Vagina (tissue), 2 donors: ENCODE results near the gene PDGFC. TPM values are rescaled to one million over a fixed set of nuclear protein-coding genes. Genes with fewer than 3 reads are reported as not detected.

Experiments used
- DNase-seq, 2 donors: peaks; one replicate each; pipeline ENCODE4 v3.0.0-alpha.2; 2017; ENCODE audit errors: extremely low spot score in 2 of 2
- H3K27ac ChIP-seq: fragments of 200-600 bp; sonication (generic); one replicate; pipeline ENCODE4 v1.5.1; 2019
- H3K27me3 ChIP-seq: fragments of 200-600 bp; sonication (generic); one replicate; pipeline ENCODE4 v1.5.1; 2019
- H3K36me3 ChIP-seq, 2 donors: fragments of 200-600 bp; sonication (generic); one replicate each; pipeline ENCODE4 v1.5.1; 2017 to 2019
- H3K4me1 ChIP-seq: fragments of 200-600 bp; sonication (generic); one replicate; pipeline ENCODE4 v1.5.1; 2019
- H3K4me3 ChIP-seq, 2 donors: fragments of 200-600 bp; sonication (generic); 1 replicate in 1 of 2; 2 replicates in 1 of 2; pipeline ENCODE4 v1.5.1; 2016 to 2019
- H3K9me3 ChIP-seq: fragments of 200-600 bp; sonication (generic); one replicate; pipeline ENCODE4 v1.5.1; 2019
- CTCF ChIP-seq, 3 experiments: fragments of 450-650 bp in 2 of 3; fragments of 200-600 bp in 1 of 3; sonication (generic) in 1 of 3; IDR thresholded peaks; one replicate each; pipeline ENCODE4 v1.5.1; 2017 to 2019; ENCODE audit warnings: antibody characterized with exemption in 3 of 3, mild to moderate bottlenecking in 2 of 3, moderate library complexity in 2 of 3
- POLR2A ChIP-seq, 2 donors: fragments of 450-650 bp; IDR thresholded peaks; one replicate each; pipeline ENCODE4 v1.6.1; 2017; ENCODE audit warnings: antibody characterized with exemption in 2 of 2, mild to moderate bottlenecking in 2 of 2, moderate library complexity in 2 of 2
- POLR2AphosphoS5 ChIP-seq, 2 donors: sonication (generic); formaldehyde crosslinking; IDR thresholded peaks; one replicate each; pipeline ENCODE4 v1.9.0; 2017; ENCODE audit warnings: antibody characterized with exemption in 2 of 2, mild to moderate bottlenecking in 2 of 2, low read depth in 1 of 2; ENCODE audit not compliant: insufficient read depth in 1 of 2
- intact Hi-C: fragments of 100-400 bp; cut with DNase I; formaldehyde crosslinking; loops from one replicate; pipeline ENCODE4 v1.15.1; 2023
- total RNA-seq: library from RNA; depleted of rRNA; stranded (reverse); fragments of >200 nt; gene quantifications from one replicate; pipeline ENCODE4 v1.2.3, GENCODE V29; 2016

The PDGFC gene
- total RNA-seq, 1 donor from 2014 or later = 19.4 TPM

- no peaks in the 10 kb centered on the region for H3K9me3 ChIP-seq
- no peaks in the 10 kb centered on the region for H3K4me1 ChIP-seq
- TF ChIP-seq POLR2A (IDR thresholded peaks at IDR 0.05) (no peak), CTCF (IDR thresholded peaks at IDR 0.05) (no peak), POLR2AphosphoS5 (IDR thresholded peaks at IDR 0.05; ENCODE audit: insufficient read depth in 1 of 2, low read depth in 1 of 2) (no peak)
- H3K27ac ChIP-seq = no peak overlapping the region
- no peak overlapping the region for H3K4me3 ChIP-seq
- intact Hi-C loops = no loop called here
- no peaks in the 10 kb centered on the region for H3K27me3 ChIP-seq
- no peaks in the 10 kb centered on the region for H3K36me3 ChIP-seq
- no peak for DNase-seq
Measured at GRCh38 chr4:156788782-156789181, 182.8 kb downstream of the PDGFC start.

GRCh38 chr4:156786713-156787112 is 184.9 kb downstream of the PDGFC start:
- H3K36me3 ChIP-seq = no peaks in the 10 kb centered on the region

GRCh38 chr4:156784970-156785369 is 186.6 kb downstream of the PDGFC start:
- Histone ChIP-seq H3K9me3 (no peaks in the 10 kb centered on the region), H3K4me1 (no peaks in the 10 kb centered on the region), H3K36me3 (no peaks in the 10 kb centered on the region), H3K4me3 (no peak overlapping the region), H3K27me3 (no peaks in the 10 kb centered on the region), H3K27ac (no peak overlapping the region)
- no peak for TF ChIP-seq POLR2A (IDR thresholded peaks at IDR 0.05)
- TF ChIP-seq CTCF (IDR thresholded peaks at IDR 0.05) = no peak
- TF ChIP-seq POLR2AphosphoS5 (IDR thresholded peaks at IDR 0.05; ENCODE audit: insufficient read depth in 1 of 2, low read depth in 1 of 2) = no peak
- intact Hi-C loops = no loop called here
- DNase-seq = no peak

More at GRCh38 chr4:156786713-156787112, 184.9 kb downstream of the PDGFC start:
- intact Hi-C loops = no loop called here
- Histone ChIP-seq H3K4me3 (no peak overlapping the region), H3K27me3 (no peaks in the 10 kb centered on the region), H3K9me3 (no peaks in the 10 kb centered on the region), H3K4me1 (no peaks in the 10 kb centered on the region), H3K27ac (no peak overlapping the region)
- DNase-seq = no peak
- TF ChIP-seq POLR2A (IDR thresholded peaks at IDR 0.05) (no peak), POLR2AphosphoS5 (IDR thresholded peaks at IDR 0.05; ENCODE audit: insufficient read depth in 1 of 2, low read depth in 1 of 2) (no peak), CTCF (IDR thresholded peaks at IDR 0.05) (no peak)

- no peak for DNase-seq
- Histone ChIP-seq H3K27me3 (no peaks in the 10 kb centered on the region), H3K4me1 (peaks cover 9% of the 10 kb centered on the region), H3K27ac (no peak overlapping the region), H3K36me3 (no peaks in the 10 kb centered on the region), H3K9me3 (no peaks in the 10 kb centered on the region), H3K4me3 (no peak overlapping the region)
- intact Hi-C loops = no loop called here
- TF ChIP-seq POLR2AphosphoS5 (IDR thresholded peaks at IDR 0.05; ENCODE audit: insufficient read depth in 1 of 2, low read depth in 1 of 2) (no peak), POLR2A (IDR thresholded peaks at IDR 0.05) (no peak), CTCF (IDR thresholded peaks at IDR 0.05) (no peak)
Measured at GRCh38 chr4:156783966-156784365, 187.6 kb downstream of the PDGFC start.

GRCh38 chr4:156782491-156782890 is 189.1 kb downstream of the PDGFC start:
- H3K36me3 ChIP-seq = no peaks in the 10 kb centered on the region

More at GRCh38 chr4:156782491-156782890, 189.1 kb downstream of the PDGFC start:
- Histone ChIP-seq H3K4me3 (no peak overlapping the region), H3K27ac (no peak overlapping the region), H3K4me1 (peaks cover 23% of the 10 kb centered on the region), H3K9me3 (no peaks in the 10 kb centered on the region), H3K27me3 (no peaks in the 10 kb centered on the region)
- no peak for DNase-seq
- TF ChIP-seq POLR2A (IDR thresholded peaks at IDR 0.05) (no peak), CTCF (IDR thresholded peaks at IDR 0.05) (no peak), POLR2AphosphoS5 (IDR thresholded peaks at IDR 0.05; ENCODE audit: insufficient read depth in 1 of 2, low read depth in 1 of 2) (no peak)
- intact Hi-C loops = no loop called here
